HG02852 (cell line): ENCODE measurements around the gene WDR75.
"Not testable (repeated sequence)": the region's sequence is repeated elsewhere in the genome, so short reads cannot be mapped to it uniquely, and the experiment has no call there.

Experiments used
- ATAC-seq: cut with Tn5 transposase; IDR thresholded peaks from one replicate; pipeline ENCODE4 v1.9.1; 2021; ENCODE audit warnings: mild to moderate bottlenecking, moderate library complexity; ENCODE audit not compliant: unreplicated experiment

WDR75 gene

GRCh38 chr2:189440947-189441708, at the start of gene WDR75:
TSS of gene WDR75 (plus strand) at chr2:189441474. CDS start at chr2:189441493, 19 bp downstream.
- ATAC-seq, result peak; percentile 88

DNA sequence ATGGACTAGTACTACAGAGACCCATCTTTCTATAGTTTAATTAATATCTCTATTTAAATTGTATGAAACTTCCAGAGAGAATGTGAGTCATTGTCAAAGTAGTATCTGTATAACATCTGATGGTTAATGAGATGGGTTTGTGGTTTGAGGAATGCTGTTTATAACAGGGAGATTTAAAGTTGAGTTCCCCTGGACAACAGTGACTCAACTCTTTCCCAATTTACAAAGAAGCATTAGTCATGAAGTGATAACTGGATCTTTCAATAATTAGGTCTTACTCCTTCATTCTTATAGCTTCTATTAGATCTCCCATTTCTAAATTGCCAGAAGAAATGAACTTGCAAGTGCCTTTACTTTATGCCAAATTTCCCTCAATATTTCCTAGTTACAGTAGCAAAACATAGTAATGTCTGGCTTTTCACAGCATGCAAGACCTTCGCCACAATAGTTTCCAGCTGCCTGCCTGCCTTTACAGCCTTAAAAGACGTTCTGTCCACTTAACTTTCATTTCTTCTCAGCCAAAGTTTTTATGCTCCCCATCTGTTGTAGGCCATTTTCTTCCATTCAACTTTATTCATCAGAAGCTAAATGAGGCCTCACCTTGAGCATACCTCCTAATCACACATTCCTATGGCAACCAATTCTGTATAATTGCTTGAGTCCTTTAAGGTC, 47.7 kb upstream of the WDR75 start:
- ATAC-seq, result no peak

- no peak for ATAC-seq
These were observed 46.7 kb upstream of the WDR75 start for GRCh38 chr2:189394525-189394924.

- ATAC-seq, result no peak
These were observed 38.3 kb upstream of the WDR75 start for GRCh38 chr2:189402932-189403331.

GRCh38 chr2:189406586-189407233, 34.6 kb upstream of the WDR75 start:
- ATAC-seq, result no peak

DNA sequence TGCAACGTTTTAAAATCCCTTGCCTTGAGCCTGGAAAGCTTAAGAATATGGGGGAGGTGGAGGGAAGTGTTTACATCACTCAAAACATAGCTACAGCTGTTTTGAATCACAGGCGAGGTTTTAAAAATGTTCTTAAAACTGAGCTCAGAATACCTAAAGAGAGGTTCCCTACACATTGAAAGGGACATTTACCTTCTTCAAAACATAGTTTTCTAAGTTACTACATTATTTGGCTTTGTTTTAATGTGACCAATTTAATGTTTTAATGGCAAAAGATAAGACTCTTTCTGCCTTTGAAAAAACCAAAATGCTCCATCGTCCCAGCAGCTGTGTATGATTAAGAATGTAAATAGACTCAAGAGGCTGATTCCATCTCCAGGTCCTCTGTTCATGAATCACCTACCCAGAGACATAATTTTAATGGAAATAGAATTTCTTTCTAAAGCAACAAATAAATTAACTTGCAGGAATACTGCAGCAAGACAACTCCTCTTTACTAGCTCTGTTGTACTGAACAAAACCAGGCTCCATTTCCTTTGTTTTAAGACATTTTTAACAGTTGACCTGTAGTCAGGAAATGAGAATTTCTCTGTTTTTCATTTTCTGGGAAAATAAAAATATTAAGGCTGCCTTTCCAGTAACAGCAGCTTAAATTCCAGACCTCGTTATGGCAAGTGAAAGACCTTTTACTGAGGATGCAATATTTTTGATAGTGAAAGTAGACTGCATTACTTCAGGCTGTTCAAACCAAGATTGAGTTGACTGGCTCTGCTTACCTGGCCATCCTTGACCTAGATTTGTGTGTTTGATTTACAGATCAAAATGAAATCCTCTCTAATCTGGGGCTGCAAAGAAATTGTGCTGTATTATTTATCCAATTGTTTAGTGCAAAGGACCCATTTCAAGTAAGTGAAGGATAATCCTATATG, 33.7 kb upstream of the WDR75 start:
- ATAC-seq, result no peak

DNA sequence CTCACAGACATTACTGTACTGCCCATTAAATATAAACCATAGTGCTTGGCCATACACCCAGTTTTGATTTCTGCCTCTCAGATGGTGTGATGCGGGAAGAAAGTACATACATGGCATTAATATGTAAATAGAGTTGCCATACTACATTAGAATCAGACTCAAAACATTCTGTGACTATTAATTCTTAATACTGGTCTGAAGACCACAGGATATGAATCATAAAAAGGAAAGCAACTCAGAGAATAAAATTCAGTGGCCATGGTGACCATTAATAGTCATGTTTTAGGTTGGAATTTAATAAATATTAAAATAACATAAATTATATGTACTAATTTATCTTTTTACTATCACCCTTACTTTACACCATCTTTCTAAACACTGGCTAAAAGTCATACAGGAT, 33.0 kb upstream of the WDR75 start:
- no peak for ATAC-seq

- ATAC-seq, result no peak
These were observed 32.1 kb upstream of the WDR75 start for GRCh38 chr2:189409131-189409530.

DNA sequence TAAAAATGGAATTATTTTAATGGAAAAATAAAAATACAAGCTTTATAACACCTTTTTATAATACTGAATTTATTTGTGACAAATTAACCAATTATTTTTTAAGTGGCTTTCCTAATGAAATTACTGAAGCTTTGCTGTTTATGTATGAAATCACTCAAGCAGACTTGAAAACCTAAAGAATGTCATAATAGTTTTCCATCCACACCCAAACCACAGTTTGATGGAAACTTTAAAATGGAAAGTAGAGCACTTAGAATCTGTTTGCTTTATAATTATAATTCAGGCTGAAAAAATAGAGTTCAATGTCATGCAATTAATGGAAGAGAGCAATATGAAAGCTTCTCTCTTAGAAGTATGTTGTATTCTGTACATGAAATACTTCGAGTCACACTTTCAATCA, 31.6 kb upstream of the WDR75 start:
- ATAC-seq, result no peak

DNA sequence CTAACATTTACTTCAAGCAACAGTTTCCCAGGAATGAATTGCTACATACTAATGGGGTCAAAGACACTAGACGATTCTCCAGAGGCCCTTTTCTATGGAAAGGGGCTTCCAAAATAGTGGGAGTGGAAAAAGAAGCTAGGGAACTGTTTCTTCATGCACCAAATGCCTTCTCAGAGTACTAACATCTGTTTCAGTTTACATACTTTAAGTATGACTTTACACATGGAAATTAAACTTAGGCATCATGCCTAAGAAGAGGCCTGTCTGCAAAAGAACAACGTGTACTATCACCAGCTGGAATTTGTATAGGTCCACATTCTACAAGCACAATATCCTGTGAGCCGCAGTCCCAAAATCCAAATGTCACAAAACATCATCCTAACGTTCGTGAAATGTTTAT, 29.4 kb upstream of the WDR75 start:
- no peak for ATAC-seq

- ATAC-seq, result peak; percentile 77
These were observed 28.8 kb upstream of the WDR75 start for GRCh38 chr2:189412330-189412953.

DNA sequence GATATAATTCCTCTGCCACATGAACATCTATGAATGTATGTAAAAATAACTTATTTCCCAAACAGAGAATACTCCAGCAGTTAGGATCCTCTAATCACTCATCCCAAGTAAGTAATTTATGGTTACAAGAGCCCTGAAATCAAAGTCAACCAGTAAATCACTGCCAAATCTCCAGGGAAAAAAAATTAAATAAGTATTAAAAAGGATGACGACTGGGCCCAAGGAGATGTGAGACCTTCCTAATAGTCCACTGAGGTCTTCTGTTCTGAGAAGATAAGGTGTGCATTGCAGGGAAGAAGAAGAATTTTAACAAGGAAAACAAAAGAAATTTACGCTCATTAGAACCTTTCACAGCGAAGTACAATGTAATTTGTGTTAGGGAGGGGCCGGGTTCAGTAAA, 28.0 kb upstream of the WDR75 start:
- no peak for ATAC-seq

- ATAC-seq, result no peak
These were observed 19.6 kb upstream of the WDR75 start for GRCh38 chr2:189421644-189422043.

DNA sequence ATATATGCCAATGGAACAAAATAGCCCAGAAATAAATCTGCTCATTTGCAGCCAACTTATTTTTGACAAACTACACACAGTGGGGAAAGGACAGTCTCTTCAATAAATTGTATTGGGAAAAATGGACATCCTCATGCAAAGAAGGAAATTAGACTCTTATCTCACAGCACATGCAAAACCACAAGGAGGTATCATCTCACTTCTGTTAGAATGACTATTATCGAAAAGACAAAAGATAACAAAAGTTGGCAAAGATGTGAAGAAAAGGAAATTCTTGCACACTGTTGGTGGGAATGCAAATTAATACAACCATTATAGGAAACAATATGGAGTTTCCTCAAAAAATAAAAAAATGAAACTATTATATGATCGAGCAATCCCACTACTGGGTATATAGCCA, 16.3 kb upstream of the WDR75 start:
- no peak for ATAC-seq

DNA sequence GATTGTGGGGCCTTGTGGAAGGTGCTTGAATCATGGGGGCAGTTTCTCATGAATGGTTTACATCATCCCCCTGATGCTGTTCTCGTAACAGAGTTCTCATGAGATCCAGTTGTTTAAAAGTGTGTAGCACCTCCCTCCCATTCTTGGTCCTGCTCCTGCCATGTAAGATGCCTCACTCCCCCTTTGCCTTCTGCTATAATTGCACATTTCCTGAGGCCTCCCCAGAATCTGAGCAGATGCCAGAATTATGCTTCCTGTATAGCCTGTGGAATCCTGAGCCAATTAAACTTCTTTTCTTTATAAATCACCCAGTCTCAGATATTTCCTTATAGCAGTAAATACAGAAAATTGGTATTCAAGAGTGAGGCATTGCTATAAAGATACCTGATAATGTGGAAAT, 15.6 kb upstream of the WDR75 start:
- no peak for ATAC-seq

DNA sequence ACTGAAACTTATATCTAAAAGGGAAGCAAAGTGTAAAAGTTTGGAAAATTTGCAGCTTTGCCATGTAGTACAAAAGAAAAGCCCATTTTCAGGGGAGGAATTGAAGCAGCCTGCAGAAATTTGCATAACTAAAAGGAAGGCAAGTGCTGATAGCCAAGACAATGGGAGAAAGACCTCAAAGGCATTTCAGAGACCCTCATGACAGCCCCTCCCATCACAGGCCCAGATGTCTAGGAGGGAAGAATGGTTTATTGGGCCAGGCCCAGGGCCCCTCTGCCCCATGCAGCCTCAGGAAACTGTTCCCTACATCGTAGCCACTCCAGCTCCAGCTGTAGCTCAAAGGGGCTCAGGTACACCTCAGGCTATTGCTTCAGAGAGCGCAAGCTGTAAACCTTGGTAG, 14.4 kb upstream of the WDR75 start:
- ATAC-seq, result no peak

- ATAC-seq, result no peak
These were observed 13.4 kb upstream of the WDR75 start for GRCh38 chr2:189427872-189428271.

DNA sequence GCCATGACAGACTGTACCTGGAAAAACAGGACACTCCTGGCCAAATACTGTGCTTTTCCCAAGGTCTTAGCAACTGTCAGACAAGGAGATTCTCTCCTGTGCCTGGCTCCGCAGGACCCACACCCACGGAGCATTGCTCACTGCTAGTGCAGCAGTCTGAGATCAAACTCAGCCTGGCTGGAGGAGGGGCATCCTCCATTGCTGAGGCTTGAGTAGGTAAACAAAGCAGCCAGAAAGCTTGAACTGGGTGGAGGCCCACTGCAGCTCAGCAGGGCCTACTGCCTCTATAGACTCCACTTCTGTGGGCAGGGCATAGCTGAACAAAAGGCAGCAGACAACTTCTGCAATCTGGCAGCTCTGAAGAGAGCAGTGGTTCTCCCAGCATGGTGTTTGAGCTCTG, 10.8 kb upstream of the WDR75 start:
- not testable (repeated sequence) for ATAC-seq

DNA sequence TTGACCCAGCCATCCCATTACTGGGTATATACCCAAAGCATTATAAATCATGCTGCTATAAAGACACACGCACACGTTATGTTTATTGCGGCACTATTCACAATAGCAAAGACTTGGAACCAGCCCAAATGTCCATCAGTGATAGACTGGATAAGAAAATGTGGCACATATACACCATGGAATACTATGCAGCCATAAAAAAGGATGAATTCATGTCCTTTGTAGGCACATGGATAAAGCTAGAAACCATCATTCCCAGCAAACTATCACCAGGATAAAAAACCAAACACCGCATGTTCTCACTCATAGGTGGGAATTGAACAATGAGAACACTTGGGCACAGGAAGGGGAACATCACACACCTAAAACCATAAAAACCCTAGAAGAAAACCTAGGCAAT, 5.5 kb upstream of the WDR75 start:
- ATAC-seq, result not testable (repeated sequence)

DNA sequence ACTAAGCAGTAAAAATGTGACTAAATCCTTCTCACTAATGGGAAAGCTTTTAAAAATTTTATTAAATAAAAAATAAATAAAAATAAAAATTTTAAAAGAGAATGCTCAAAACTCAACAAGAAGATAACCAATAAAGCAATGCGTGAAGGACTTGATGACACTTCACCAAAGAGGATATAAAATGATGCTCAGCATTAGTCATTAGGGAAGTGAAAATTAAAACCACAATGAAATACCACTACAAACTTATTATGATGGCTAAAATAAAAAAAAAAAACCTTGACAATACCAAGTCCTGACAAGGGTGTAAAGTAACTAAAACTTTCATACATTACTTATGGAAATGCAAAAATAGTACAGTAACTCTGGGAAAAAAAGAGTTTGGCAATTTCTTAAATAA, 3.3 kb upstream of the WDR75 start:
- no peak for ATAC-seq

- no peak for ATAC-seq
These were observed 1.9 kb upstream of the WDR75 start for GRCh38 chr2:189439342-189439741.
